ENCODE data around the gene IFI6.

- TF ChIP-seq POLR2A (IDR thresholded peaks at IDR 0.05; ENCODE audit: low read depth, low read length): no peak
- TF ChIP-seq CTCF (conservative IDR thresholded peaks at IDR 0.05; ENCODE audit: low read depth, low read length): no peak
- TF ChIP-seq USF2 (IDR thresholded peaks at IDR 0.05; ENCODE audit: low read depth, low read length): no peak
These were observed 44.4 kb upstream of the IFI6 start for GRCh38 chr1:27716262-27716895.
